GM23338 (cell line): ENCODE results near the gene PSMA8. TPM values are rescaled to one million over a fixed set of nuclear protein-coding genes. Genes with fewer than 3 reads are reported as not detected.

Experiments
- ATAC-seq: fragments of 200-7000 bp; cut with Tn5 transposase; 3 replicates; pipeline ENCODE4 v1.9.1; 2020
- DNase-seq: peaks from one replicate; pipeline ENCODE4 v3.0.0-alpha.2; 2015; ENCODE audit warnings: low spot score
- H2AFZ ChIP-seq: fragments of 200-600 bp; sonication (generic); 2 replicates; pipeline ENCODE4 v1.8.0; 2016; ENCODE audit warnings: antibody characterized with exemption, mild to moderate bottlenecking, moderate library complexity
- H3F3A ChIP-seq: fragments of 200-600 bp; sonication (generic); replicated peaks from 2 replicates; pipeline ENCODE4 v1.8.0; 2017; ENCODE audit warnings: antibody characterized with exemption, mixed run types, low read depth
- H3K27ac ChIP-seq: fragments of 200-600 bp; sonication (generic); 2 replicates; pipeline ENCODE4 v1.6.1; 2016; ENCODE audit warnings: low read depth
- H3K27me3 ChIP-seq: fragments of 200-600 bp; sonication (generic); 2 replicates; pipeline ENCODE4 v1.8.0; 2016; ENCODE audit warnings: mild to moderate bottlenecking, mixed run types, moderate library complexity; ENCODE audit not compliant: insufficient read depth
- H3K36me3 ChIP-seq: fragments of 200-600 bp; sonication (generic); 2 replicates; pipeline ENCODE4 v1.8.0; 2016; ENCODE audit warnings: mild to moderate bottlenecking; ENCODE audit not compliant: insufficient read depth
- H3K4me1 ChIP-seq: fragments of 200-600 bp; sonication (generic); 2 replicates; pipeline ENCODE4 v1.8.0; 2016; ENCODE audit warnings: mild to moderate bottlenecking, moderate library complexity; ENCODE audit not compliant: insufficient read depth
- H3K4me2 ChIP-seq: fragments of 200-600 bp; sonication (generic); 2 replicates; pipeline ENCODE4 v1.7.1; 2017; ENCODE audit warnings: mixed run types
- H3K4me3 ChIP-seq: fragments of 200-600 bp; sonication (generic); 2 replicates; pipeline ENCODE4 v1.6.1; 2016; ENCODE audit warnings: mixed run types
- H3K79me2 ChIP-seq: fragments of 200-600 bp; sonication (generic); replicated peaks from 2 replicates; pipeline ENCODE4 v1.8.0; 2017; ENCODE audit warnings: mild to moderate bottlenecking; ENCODE audit not compliant: insufficient read depth
- H3K9me2 ChIP-seq: fragments of 200-600 bp; sonication (generic); 2 replicates; pipeline ENCODE4 v1.8.0; 2017; ENCODE audit not compliant: insufficient read depth
- H4K20me1 ChIP-seq: fragments of 200-600 bp; sonication (generic); replicated peaks from 2 replicates; pipeline ENCODE4 v1.8.0; 2017; ENCODE audit warnings: mild to moderate bottlenecking; ENCODE audit not compliant: insufficient read depth
- H3K27ac Mint-ChIP-seq: 2 replicates; pipeline ENCODE4 v1.8.0; 2020; ENCODE audit warnings: inconsistent platforms, mild to moderate bottlenecking, moderate library complexity, mixed read lengths
- H3K27me3 Mint-ChIP-seq: 3 replicates; pipeline ENCODE4 v1.8.0; 2022; ENCODE audit warnings: low read depth, mild to moderate bottlenecking, moderate library complexity, mixed read lengths, inconsistent platforms; ENCODE audit not compliant: insufficient read depth, poor library complexity
- H3K36me3 Mint-ChIP-seq: 3 replicates; pipeline ENCODE4 v1.8.0; 2021; ENCODE audit warnings: low read depth, mild to moderate bottlenecking, inconsistent platforms, moderate library complexity, mixed read lengths
- H3K4me1 Mint-ChIP-seq: 3 replicates; pipeline ENCODE4 v1.8.0; 2020; ENCODE audit warnings: mild to moderate bottlenecking, inconsistent platforms, mixed read lengths
- H3K4me3 Mint-ChIP-seq: 3 replicates; pipeline ENCODE4 v1.8.0; 2021; ENCODE audit warnings: moderate library complexity, mild to moderate bottlenecking, inconsistent platforms, mixed read lengths
- H3K9me3 Mint-ChIP-seq: 3 replicates; pipeline ENCODE4 v1.8.0; 2020; ENCODE audit warnings: moderate library complexity, mild to moderate bottlenecking, inconsistent platforms, mixed read lengths
- CREB1 ChIP-seq: fragments of 250-450 bp; sonication (Bioruptor Pico); IDR thresholded peaks from 2 replicates; pipeline ENCODE4 v1.5.0; 2020; ENCODE audit warnings: low read depth, mild to moderate bottlenecking, moderate library complexity
- CTCF ChIP-seq, 2 experiments: fragments of 200-600 bp in 1 of 2; sonication (generic) in 1 of 2; conservative IDR thresholded peaks; 2 replicates each; pipeline versions ENCODE4 v1.5.1 to v1.6.1; 2016 to 2017; ENCODE audit warnings: antibody characterized with exemption in 2 of 2, low read depth in 2 of 2, mild to moderate bottlenecking in 2 of 2, moderate library complexity in 1 of 2
- ETS1 ChIP-seq: IDR thresholded peaks from 2 replicates; pipeline ENCODE4 v1.6.1; 2016; ENCODE audit warnings: antibody characterized with exemption
- EZH2 ChIP-seq: fragments of 200-600 bp; sonication (generic); IDR thresholded peaks from one replicate; pipeline ENCODE4 v1.8.0; 2017; ENCODE audit warnings: antibody characterized with exemption, mild to moderate bottlenecking, low read depth; ENCODE audit not compliant: unreplicated experiment
- EZH2phosphoT487 ChIP-seq: fragments of 200-600 bp; sonication (generic); IDR thresholded peaks from one replicate; pipeline ENCODE4 v1.8.1; 2018; ENCODE audit warnings: antibody characterized with exemption; ENCODE audit not compliant: unreplicated experiment
- JUNB ChIP-seq: IDR thresholded peaks from one replicate; pipeline ENCODE4 v1.6.1; 2016; ENCODE audit warnings: antibody characterized with exemption; ENCODE audit not compliant: unreplicated experiment
- NANOG ChIP-seq: IDR thresholded peaks from 2 replicates; pipeline ENCODE4 v1.6.1; 2016; ENCODE audit warnings: antibody characterized with exemption, borderline replicate concordance
- POLR2AphosphoS5 ChIP-seq: IDR thresholded peaks from 2 replicates; pipeline ENCODE4 v1.6.1; 2016; ENCODE audit warnings: antibody characterized with exemption, low read depth
- REST ChIP-seq: IDR thresholded peaks from one replicate; pipeline ENCODE4 v1.6.1; 2018; ENCODE audit warnings: antibody characterized with exemption; ENCODE audit not compliant: unreplicated experiment
- STAT1 ChIP-seq: IDR thresholded peaks from one replicate; pipeline ENCODE4 v1.6.1; 2016; ENCODE audit warnings: antibody characterized with exemption; ENCODE audit not compliant: unreplicated experiment
- ZNF114 ChIP-seq: fragments of 250-450 bp; sonication (Bioruptor Pico); IDR thresholded peaks from 2 replicates; pipeline ENCODE4 v1.5.0; 2020; ENCODE audit warnings: mild to moderate bottlenecking, moderate library complexity
- ZNF462 ChIP-seq: fragments of 250-450 bp; sonication (Bioruptor Pico); IDR thresholded peaks from 2 replicates; pipeline ENCODE4 v1.5.0; 2020; ENCODE audit warnings: mild to moderate bottlenecking, moderate library complexity
- polyA plus RNA-seq: library from polyadenylated mRNA; unstranded; fragments of >200 nt; fragmentation: Nextera tagmentation; extraction: Ambion mirVana; gene quantifications from 2 replicates; pipeline ENCODE4 v1.2.1, GENCODE V29; 2016
- total RNA-seq: library from RNA; depleted of rRNA; stranded (reverse); fragments of >200 nt; shearing (Covaris generic); gene quantifications from 2 replicates; pipeline ENCODE4 v1.2.3, GENCODE V29; 2014

The PSMA8 gene
- total and polyA plus RNA-seq, 2 experiments from 2014 or later, result not detected

- TF ChIP-seq EZH2phosphoT487 (no peak), CTCF (conservative IDR thresholded peaks at IDR 0.05; ENCODE audit: low read depth in 2 of 2) (no peak)
Measured at GRCh38 chr18:26135548-26135947, 1.9 kb downstream of the PSMA8 start (continued).

GRCh38 chr18:26157326-26157725 is 23.7 kb downstream of the PSMA8 start:
- Mint-ChIP-seq H3K4me1 (no peaks in the 10 kb centered on the region), H3K36me3 (no peaks in the 10 kb centered on the region), H3K4me3 (no peak overlapping the region)
- TF ChIP-seq EZH2 (no peak), NANOG (no peak), ZNF462 (CRISPR knock-in tag) (no peak), REST (no peak), ZNF114 (CRISPR knock-in tag) (no peak), JUNB (no peak), EZH2phosphoT487 (no peak), POLR2AphosphoS5 (no peak), STAT1 (no peak), ETS1 (no peak), CREB1 (CRISPR knock-in tag) (no peak)

More at GRCh38 chr18:26157326-26157725, 23.7 kb downstream of the PSMA8 start:
- H3K4me1 ChIP-seq, result no peaks in the 10 kb centered on the region
- no peak overlapping the region for H3K4me3 ChIP-seq
- H3F3A ChIP-seq, result no peaks in the 10 kb centered on the region
- Mint-ChIP-seq H3K27me3 (peaks cover 4% of the 10 kb centered on the region), H3K27ac (no peak overlapping the region), H3K9me3 (no peaks in the 10 kb centered on the region)
- H2AFZ ChIP-seq, result no peak overlapping the region
- no peak overlapping the region for H3K4me2 ChIP-seq
- no peaks in the 10 kb centered on the region for H4K20me1 ChIP-seq
- H3K27me3 ChIP-seq, result no peaks in the 10 kb centered on the region
- H3K36me3 ChIP-seq, result no peaks in the 10 kb centered on the region
- DNase-seq (no peak), ATAC-seq (no peak)
- no peak overlapping the region for H3K27ac ChIP-seq
- no peaks in the 10 kb centered on the region for H3K79me2 ChIP-seq
- no peaks in the 10 kb centered on the region for H3K9me2 ChIP-seq
